ENCODE results near the gene IER3IP1. TPM values are rescaled to one million over a fixed set of nuclear protein-coding genes. Genes with fewer than 3 reads are reported as not detected.

Gene IER3IP1
- total RNA-seq, 1 donor from 2014 or later: 9.8 TPM

DNA sequence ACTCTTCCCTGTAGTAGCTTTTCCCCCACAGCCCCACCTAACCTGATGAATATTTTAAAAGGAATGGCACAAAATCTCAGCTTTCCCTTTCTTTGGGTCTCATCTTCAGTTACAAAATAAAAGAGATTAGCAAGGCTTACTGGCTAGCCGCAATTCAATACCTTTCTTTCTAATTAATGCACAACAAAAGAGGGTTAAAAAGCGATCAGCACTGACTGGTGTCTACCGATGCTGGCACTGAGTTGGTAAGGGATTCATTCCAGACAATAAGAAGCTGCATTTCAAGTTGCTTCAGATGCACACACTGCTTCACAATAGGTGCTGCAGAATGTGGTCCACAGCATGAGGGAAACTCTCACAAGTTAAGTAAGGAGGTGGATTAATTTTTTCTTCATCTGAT, 67.8 kb downstream of the IER3IP1 start:
- no peak overlapping the region for H3K27ac Mint-ChIP-seq (ENCODE audit: unreplicated experiment)
- TF ChIP-seq, protein P1, sequence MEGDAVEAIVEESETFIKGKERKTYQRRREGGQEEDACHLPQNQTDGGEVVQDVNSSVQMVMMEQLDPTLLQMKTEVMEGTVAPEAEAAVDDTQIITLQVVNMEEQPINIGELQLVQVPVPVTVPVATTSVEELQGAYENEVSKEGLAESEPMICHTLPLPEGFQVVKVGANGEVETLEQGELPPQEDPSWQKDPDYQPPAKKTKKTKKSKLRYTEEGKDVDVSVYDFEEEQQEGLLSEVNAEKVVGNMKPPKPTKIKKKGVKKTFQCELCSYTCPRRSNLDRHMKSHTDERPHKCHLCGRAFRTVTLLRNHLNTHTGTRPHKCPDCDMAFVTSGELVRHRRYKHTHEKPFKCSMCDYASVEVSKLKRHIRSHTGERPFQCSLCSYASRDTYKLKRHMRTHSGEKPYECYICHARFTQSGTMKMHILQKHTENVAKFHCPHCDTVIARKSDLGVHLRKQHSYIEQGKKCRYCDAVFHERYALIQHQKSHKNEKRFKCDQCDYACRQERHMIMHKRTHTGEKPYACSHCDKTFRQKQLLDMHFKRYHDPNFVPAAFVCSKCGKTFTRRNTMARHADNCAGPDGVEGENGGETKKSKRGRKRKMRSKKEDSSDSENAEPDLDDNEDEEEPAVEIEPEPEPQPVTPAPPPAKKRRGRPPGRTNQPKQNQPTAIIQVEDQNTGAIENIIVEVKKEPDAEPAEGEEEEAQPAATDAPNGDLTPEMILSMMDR (IDR thresholded peaks at IDR 0.05; ENCODE audit: partially characterized antibody, unreplicated experiment): no peak
- no peak overlapping the region for H3K4me3 Mint-ChIP-seq (ENCODE audit: unreplicated experiment)
- H3K4me1 Mint-ChIP-seq (ENCODE audit: low read depth, unreplicated experiment): peaks cover 2% of the 10 kb centered on the region
- H3K36me3 Mint-ChIP-seq (ENCODE audit: unreplicated experiment): no peaks in the 10 kb centered on the region
- DNase-seq: no peak
- no peaks in the 10 kb centered on the region for H3K9me3 Mint-ChIP-seq (ENCODE audit: unreplicated experiment)
- H3K27me3 Mint-ChIP-seq (ENCODE audit: unreplicated experiment): no peaks in the 10 kb centered on the region

Other genes starting within 250 kb of the IER3IP1 start
- not detected for gene ELOA2, start 140.7 kb downstream of the IER3IP1 start, total RNA-seq (ENCODE audit: unreplicated experiment)
- 55.3 TPM for gene HDHD2, start 25.9 kb downstream of the IER3IP1 start, total RNA-seq (ENCODE audit: unreplicated experiment)
- gene SKOR2, start 75.3 kb upstream of the IER3IP1 start, total RNA-seq (ENCODE audit: unreplicated experiment): 6.7 TPM